HEK293 (cell line): ENCODE data around the gene SENP5.

Experiments used
- BCL11A ChIP-seq: fragments of 450-650 bp; formaldehyde crosslinking; IDR thresholded peaks from 2 replicates; pipeline ENCODE4 v1.5.1; 2016; ENCODE audit warnings: low read depth, missing biosample characterization, missing genetic modification characterization
- CTCF ChIP-seq: fragments of 450-650 bp; formaldehyde crosslinking; IDR thresholded peaks from 2 replicates; pipeline ENCODE4 v1.5.1; 2016; ENCODE audit warnings: missing biosample characterization, missing genetic modification characterization
- GFI1B ChIP-seq: fragments of 450-650 bp; formaldehyde crosslinking; IDR thresholded peaks from 2 replicates; pipeline ENCODE4 v1.5.1; 2016; ENCODE audit warnings: missing biosample characterization, missing genetic modification characterization
- GLI4 ChIP-seq: fragments of 450-650 bp; formaldehyde crosslinking; IDR thresholded peaks from 2 replicates; pipeline ENCODE4 v1.5.1; 2016; ENCODE audit warnings: missing biosample characterization, missing genetic modification characterization
- MYNN ChIP-seq: fragments of 450-650 bp; formaldehyde crosslinking; IDR thresholded peaks from 2 replicates; pipeline ENCODE4 v1.5.1; 2016; ENCODE audit warnings: missing biosample characterization, missing genetic modification characterization, borderline replicate concordance
- PATZ1 ChIP-seq: fragments of 450-650 bp; formaldehyde crosslinking; IDR thresholded peaks from 2 replicates; pipeline ENCODE4 v1.5.1; 2016; ENCODE audit warnings: missing biosample characterization, missing genetic modification characterization
- REPIN1 ChIP-seq: fragments of 450-650 bp; formaldehyde crosslinking; IDR thresholded peaks from 2 replicates; pipeline ENCODE4 v1.5.1; 2017; ENCODE audit warnings: missing biosample characterization, missing genetic modification characterization, low read depth
- REST ChIP-seq: fragments of 450-650 bp; formaldehyde crosslinking; IDR thresholded peaks from 2 replicates; pipeline ENCODE4 v1.5.1; 2016; ENCODE audit warnings: missing biosample characterization, missing genetic modification characterization
- ZNF830 ChIP-seq: fragments of 450-650 bp; IDR thresholded peaks from 2 replicates; pipeline ENCODE4 v1.5.0; 2018; ENCODE audit warnings: missing biosample characterization, missing genetic modification characterization, low read depth, mild to moderate bottlenecking, moderate library complexity

GRCh38 chr3:196843435-196844110, 24.1 kb upstream of the SENP5 start:
- no peak for TF ChIP-seq GFI1B (tag by site-specific recombination)
- no peak for TF ChIP-seq MYNN (tag by site-specific recombination)
- no peak for TF ChIP-seq REPIN1 (tag by site-specific recombination)
- TF ChIP-seq CTCF (tag by site-specific recombination), result no peak
- no peak for TF ChIP-seq BCL11A (tag by site-specific recombination)
- no peak for TF ChIP-seq ZNF830 (tag by site-specific recombination)
- TF ChIP-seq PATZ1 (tag by site-specific recombination), result no peak
- no peak for TF ChIP-seq GLI4 (tag by site-specific recombination)
- no peak for TF ChIP-seq REST (tag by site-specific recombination)
